Loucy (cell line): ENCODE results near the gene CYS1.

Experiments
- EZH2phosphoT487 ChIP-seq: fragments of 200-600 bp; IDR thresholded peaks from 2 replicates; pipeline ENCODE4 v1.6.1; 2018; ENCODE audit warnings: antibody characterized with exemption, mild to moderate bottlenecking, moderate library complexity, borderline replicate concordance
- TF ChIP-seq, protein P1 (sequence below): fragments of 200-600 bp; sonication (generic); conservative IDR thresholded peaks from 2 replicates; pipeline ENCODE4 v1.5.1; 2014; ENCODE audit warnings: mild to moderate bottlenecking, antibody characterized with exemption, low read length

DNA sequence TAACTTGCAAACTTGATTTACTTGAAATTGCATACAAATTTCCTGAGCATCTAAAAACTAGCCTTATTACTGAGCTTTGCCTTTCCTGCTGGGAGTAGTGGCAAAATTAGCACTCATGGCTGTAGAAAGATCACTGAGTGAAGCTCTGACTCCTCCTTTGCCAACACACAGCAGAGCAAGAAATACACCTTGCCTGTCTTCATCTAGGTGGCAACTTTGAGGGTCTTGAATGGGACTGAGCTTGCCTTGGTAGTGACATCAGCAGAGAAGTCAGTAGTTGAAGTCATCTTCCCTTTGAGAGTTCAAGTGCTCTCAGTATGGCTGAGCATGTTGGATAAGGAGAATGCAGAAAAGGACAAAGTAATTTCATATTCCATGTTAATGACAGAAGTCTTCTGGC, 48.2 kb upstream of the CYS1 start:
- TF ChIP-seq EZH2phosphoT487: no peak
- TF ChIP-seq, protein P1, sequence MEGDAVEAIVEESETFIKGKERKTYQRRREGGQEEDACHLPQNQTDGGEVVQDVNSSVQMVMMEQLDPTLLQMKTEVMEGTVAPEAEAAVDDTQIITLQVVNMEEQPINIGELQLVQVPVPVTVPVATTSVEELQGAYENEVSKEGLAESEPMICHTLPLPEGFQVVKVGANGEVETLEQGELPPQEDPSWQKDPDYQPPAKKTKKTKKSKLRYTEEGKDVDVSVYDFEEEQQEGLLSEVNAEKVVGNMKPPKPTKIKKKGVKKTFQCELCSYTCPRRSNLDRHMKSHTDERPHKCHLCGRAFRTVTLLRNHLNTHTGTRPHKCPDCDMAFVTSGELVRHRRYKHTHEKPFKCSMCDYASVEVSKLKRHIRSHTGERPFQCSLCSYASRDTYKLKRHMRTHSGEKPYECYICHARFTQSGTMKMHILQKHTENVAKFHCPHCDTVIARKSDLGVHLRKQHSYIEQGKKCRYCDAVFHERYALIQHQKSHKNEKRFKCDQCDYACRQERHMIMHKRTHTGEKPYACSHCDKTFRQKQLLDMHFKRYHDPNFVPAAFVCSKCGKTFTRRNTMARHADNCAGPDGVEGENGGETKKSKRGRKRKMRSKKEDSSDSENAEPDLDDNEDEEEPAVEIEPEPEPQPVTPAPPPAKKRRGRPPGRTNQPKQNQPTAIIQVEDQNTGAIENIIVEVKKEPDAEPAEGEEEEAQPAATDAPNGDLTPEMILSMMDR: no peak
